Inferior parietal cortex (tissue), 1 donor: ENCODE measurements around the gene RMI2.

Experiments
- DNase-seq: peaks from one replicate; pipeline ENCODE4 v3.0.0-alpha.2; 2016; ENCODE audit errors: extremely low spot score

The RMI2 gene

GRCh38 chr16:11384184-11384955 lies 39.1 kb downstream of the RMI2 start:
- no peak for DNase-seq

- DNase-seq = no peak
These were observed 39.8 kb downstream of the RMI2 start for GRCh38 chr16:11384956-11385586.

- DNase-seq = no peak
These were observed 40.9 kb downstream of the RMI2 start for GRCh38 chr16:11386054-11386680.

- no peak for DNase-seq
These were observed 41.7 kb downstream of the RMI2 start for GRCh38 chr16:11386791-11387546.

- DNase-seq = no peak
These were observed 43.8 kb downstream of the RMI2 start for GRCh38 chr16:11389083-11389482.

GRCh38 chr16:11389631-11390565 lies 44.6 kb downstream of the RMI2 start:
- no peak for DNase-seq

- no peak for DNase-seq
These were observed 45.6 kb downstream of the RMI2 start for GRCh38 chr16:11390573-11391495.

GRCh38 chr16:11391576-11391975 lies 46.3 kb downstream of the RMI2 start:
- no peak for DNase-seq

GRCh38 chr16:11392041-11392581 lies 46.9 kb downstream of the RMI2 start:
- DNase-seq = no peak

- no peak for DNase-seq
These were observed 48.1 kb downstream of the RMI2 start for GRCh38 chr16:11393366-11393765.

- DNase-seq = no peak
These were observed 48.8 kb downstream of the RMI2 start for GRCh38 chr16:11393861-11394592.

GRCh38 chr16:11394593-11394960 lies 49.3 kb downstream of the RMI2 start:
- DNase-seq = no peak

GRCh38 chr16:11395008-11395948 lies 50.0 kb downstream of the RMI2 start:
- no peak for DNase-seq

GRCh38 chr16:11395949-11396240 lies 50.6 kb downstream of the RMI2 start:
- DNase-seq = no peak

GRCh38 chr16:11396241-11397048 lies 51.2 kb downstream of the RMI2 start:
- peak; percentile 81 for DNase-seq

GRCh38 chr16:11398136-11398535 lies 52.9 kb downstream of the RMI2 start:
- no peak for DNase-seq

- no peak for DNase-seq
These were observed 53.6 kb downstream of the RMI2 start for GRCh38 chr16:11398851-11399250.
